ENCODE data around the gene ATP6V0C.

The ATP6V0C gene

GRCh38 chr16:2508722-2509400 is 4.9 kb upstream of the ATP6V0C start:
- DNase-seq (ENCODE audit: low spot score) (no peak), FAIRE-seq (no peak)

- FAIRE-seq (no peak), DNase-seq (ENCODE audit: low spot score) (no peak)
Measured at GRCh38 chr16:2511128-2511800, 2.5 kb upstream of the ATP6V0C start.

DNA sequence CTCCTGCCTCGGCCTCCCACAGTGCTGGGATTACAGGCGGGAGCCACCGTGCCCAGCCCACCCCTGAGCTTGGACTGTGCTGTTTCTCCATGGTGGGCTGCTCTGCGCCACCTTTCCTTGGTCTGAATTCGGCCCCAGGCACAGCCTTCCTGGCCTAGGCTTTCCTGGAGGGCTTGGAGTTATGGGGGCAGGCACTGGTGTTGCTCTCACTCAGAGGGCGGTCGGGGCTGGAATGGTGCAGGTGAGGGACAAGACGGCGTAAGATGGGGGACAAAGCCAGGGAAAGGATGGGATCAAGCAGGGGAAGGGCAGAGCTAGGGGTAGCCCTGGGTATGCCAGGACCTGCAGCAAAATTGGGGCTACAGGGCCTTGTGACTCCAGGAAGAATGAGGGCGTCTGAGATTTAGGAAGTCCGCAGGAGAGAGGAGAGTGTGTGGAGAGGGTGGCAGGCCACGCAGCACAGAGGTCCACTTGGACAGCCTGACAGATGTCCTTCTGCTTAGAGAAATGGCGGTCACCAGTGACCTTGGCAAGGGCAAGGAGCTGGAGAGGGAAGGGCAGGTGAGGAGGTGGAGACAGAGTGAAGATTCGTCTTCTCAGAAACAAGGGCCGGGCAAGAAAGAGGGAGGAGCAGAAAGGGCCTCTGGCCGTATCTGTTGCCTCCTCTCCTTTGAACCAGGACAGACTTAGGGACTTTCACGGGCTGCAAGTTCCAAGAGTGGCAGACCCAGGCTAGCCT is 1.6 kb upstream of the ATP6V0C start:
- no peak for FAIRE-seq
- DNase-seq (ENCODE audit: low spot score) = no peak

DNA sequence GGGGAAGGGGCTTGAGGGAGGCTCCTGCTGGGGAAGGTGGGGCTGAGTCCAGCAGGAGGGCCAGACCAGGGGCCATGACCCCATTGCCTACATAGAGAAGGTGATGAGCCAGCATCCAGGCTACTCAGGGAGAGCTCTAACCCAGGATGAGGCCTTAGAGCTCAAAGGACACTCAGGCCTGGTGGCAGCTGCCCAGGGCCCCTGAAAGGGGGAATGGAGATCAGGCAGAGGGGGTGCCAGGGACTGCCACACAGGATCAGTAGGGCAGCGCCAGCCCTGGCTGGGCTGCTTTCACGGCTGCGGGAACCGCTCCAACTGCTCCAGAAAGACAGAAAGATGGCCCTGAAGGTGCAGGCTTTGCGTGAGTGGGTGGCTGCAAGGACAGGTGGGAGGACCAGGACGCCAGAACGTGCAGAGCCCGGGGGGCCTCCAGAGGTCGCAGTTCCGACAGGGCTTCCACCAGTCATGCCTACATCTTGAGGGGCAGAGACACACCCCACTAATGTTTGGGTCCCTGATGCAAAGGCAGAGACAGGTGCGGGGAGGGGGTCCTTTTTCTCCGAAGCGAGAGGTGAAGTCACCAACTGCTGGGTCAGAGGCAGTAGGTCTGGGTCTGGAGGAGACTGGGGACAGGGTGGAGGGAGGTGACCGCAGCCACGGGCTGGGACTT is 882 bp upstream of the ATP6V0C start:
- no peak for DNase-seq (ENCODE audit: low spot score)
- no peak for FAIRE-seq

- no peak for FAIRE-seq
- DNase-seq (ENCODE audit: low spot score) = no peak
Measured at GRCh38 chr16:2514333-2515179, 804 bp downstream of the ATP6V0C start.

DNA sequence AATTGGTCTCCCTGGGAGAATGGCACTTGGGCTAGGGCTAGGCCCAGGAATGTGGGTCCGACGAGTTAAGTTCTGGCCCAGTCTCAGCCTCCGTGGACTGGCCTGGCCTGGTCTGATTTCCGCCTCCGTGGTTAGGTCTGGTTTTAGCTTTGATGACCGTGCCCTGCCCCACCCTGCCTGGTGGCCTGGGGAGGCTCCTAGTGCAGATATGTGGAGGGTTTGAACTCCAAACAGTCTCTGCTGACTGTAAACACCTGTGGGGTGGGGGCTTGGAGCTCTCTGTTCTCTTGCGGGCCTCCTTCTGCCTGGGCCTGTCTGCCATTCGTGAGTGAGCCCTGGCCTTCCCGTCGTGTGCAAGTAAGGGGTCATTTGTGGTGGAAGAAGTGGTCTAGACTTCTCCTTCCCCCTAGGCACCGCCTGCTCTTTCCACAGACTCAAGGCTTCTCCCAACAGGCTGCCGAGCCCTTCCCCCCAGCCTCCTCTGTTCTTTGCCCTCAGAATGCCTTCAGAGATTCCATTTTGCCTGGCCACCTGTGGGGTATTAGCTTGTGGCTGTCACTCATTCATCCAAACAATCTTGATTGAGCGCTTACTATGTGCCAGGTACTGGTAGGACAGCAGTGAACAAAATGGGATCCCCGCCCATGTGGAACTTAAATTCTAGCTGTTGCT is 1.6 kb downstream of the ATP6V0C start:
- FAIRE-seq = no peak
- no peak for DNase-seq (ENCODE audit: low spot score)

DNA sequence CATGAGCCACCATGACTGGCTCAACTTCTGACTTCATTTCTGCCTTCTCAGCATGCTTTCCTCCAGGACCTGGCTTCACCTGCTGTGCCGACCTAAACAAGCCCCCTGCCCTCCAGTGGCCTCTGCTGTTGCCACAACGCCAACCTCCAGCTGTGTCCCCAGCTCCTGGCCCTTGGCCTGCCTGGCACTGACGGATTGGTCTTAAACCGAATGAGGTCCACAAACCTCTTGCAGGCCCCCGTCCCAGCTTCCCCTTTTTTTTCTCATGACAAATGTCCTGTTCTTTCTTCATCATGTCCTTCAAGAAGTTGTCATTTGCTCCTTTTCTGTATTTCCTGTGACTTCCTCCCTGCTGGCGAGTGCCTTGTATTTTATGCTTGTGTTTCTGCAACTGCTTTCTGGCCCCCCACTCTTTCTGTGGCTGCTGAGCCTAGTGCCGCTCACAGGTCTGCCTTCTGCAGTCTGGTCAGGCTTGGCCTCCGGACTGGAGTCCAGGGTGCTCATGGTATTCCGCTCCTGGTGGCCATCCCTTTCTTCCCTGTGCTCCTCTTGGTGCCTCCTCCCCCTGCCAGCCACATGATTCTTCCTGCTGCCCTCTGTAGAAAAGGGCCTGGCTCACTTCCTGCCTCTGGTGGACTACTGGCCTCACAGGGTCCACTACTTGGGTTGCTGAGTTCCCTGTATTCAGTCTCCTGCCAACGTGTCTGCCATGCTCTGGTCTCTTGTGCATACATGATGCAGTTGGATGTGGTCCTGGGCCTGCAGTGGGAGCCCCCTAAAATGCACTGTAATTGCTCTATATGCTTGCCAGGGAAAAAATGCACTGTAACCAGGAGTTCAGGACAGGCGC is 2.9 kb downstream of the ATP6V0C start:
- no peak for FAIRE-seq
- DNase-seq (ENCODE audit: low spot score) = no peak

DNA sequence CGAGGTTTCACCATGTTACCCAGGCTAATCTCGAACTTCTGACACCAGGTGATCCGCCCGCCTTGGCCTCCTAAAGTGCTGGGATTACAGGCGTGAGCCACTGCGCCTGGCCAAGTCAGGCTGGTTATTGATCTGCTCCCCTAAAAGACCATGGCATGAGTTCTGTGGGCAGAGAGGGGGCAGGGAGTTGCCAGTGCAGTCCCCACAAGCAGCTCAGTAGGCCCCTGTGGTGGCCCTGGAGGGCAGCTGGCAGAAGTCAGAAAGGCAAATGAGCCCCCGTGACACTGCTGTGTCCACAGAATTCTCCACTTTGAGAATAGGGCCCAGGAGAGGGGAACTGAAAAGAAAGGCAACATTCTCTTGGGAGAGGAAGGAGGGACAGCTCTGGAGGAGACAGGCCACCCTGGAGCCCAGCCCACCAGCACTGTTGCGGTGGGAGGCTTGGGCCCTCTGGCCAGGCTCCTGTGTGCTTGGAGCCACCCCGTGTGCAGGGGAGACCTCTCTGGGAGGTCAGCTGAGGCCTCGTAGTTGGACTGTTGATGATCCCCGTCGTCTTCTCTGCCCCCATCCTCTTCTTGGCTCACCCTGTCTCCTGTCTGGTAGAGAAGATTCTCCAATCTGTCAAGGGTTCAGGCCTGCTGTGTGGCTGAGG is 4.3 kb downstream of the ATP6V0C start:
- DNase-seq (ENCODE audit: low spot score) = no peak

DNA sequence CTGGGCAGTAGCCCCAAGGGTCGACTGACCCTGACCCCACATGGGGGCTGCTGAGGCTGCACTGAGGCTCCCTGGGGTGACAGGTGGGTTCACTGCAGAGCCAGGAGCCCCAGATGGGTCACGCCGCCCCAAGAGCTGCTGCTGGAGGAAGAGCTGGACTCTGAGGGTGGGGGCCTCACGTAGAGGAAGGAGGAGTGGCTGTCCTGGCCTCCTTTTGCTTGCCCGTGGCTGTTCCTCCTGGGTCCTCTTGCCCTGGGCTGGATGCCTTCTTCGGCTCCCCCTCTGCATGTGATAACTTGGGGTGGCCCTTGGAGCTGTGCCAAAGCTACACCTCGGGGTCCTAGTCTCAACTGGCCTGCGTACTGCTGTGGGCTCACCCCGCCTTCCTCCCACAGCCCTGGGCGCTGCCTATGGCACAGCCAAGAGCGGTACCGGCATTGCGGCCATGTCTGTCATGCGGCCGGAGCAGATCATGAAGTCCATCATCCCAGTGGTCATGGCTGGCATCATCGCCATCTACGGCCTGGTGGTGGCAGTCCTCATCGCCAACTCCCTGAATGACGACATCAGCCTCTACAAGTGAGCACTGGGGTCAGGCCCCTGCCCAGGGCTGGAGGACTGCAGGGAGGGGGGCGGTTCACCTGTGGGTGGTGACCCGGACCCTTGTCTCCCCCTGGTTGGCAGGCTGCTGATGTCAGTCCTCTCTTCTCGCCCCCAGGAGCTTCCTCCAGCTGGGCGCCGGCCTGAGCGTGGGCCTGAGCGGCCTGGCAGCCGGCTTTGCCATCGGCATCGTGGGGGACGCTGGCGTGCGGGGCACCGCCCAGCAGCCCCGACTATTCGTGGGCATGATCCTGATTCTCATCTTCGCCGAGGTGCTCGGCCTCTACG is 5.3 kb downstream of the ATP6V0C start:
- DNase-seq (ENCODE audit: low spot score) (no peak), FAIRE-seq (no peak)

More for the DNA sequence above, 4.3 kb downstream of the ATP6V0C start:
- no peak for FAIRE-seq

GRCh38 chr16:2519711-2520080 is 5.9 kb downstream of the ATP6V0C start:
- DNase-seq (ENCODE audit: low spot score) (no peak), FAIRE-seq (no peak)

GRCh38 chr16:2520097-2520783 is 6.5 kb downstream of the ATP6V0C start, which contains the start of gene AMDHD2:
AMDHD2 (plus strand) TSS chr16:2520371; CDS start chr16:2520459, 88 bp downstream.
- no peak for FAIRE-seq

DNA sequence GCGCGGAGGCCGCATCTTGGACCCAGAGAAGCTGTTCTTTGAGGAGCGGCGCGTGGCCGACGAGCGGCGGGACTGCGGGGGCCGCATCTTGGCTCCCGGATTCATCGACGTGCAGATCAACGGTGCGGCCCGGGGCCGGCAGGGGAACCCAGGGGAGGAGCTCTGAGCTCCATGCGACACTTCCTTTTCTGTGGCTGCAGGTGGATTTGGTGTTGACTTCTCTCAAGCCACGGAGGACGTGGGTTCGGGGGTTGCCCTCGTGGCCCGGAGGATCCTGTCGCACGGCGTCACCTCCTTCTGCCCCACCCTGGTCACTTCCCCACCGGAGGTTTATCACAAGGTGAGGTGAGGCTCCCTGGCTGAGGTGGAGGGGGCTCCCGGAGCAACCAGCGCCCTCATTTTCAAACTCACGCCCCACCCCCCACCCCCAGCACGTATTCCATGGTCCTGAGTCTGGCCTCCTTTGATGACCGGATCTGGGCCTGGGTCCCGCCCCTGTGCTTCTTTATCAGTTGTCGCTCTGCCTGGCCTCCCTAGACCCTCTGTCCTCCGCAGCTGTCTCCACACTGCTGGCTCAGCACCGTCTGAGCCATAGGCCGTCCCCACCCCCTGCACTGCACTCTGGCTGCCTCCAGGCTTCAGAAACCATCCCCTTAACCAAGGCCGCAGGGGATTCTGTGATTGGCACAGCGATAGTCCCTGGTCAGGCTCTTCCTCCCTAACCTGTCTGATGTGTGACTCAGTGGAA is 7.2 kb downstream of the ATP6V0C start:
- peak; percentile 81 for FAIRE-seq
- peak; percentile 86 for DNase-seq (ENCODE audit: low spot score)

More at GRCh38 chr16:2520097-2520783, 6.5 kb downstream of the ATP6V0C start, which contains the start of gene AMDHD2:
- DNase-seq (ENCODE audit: low spot score) = peak; percentile 87

DNA sequence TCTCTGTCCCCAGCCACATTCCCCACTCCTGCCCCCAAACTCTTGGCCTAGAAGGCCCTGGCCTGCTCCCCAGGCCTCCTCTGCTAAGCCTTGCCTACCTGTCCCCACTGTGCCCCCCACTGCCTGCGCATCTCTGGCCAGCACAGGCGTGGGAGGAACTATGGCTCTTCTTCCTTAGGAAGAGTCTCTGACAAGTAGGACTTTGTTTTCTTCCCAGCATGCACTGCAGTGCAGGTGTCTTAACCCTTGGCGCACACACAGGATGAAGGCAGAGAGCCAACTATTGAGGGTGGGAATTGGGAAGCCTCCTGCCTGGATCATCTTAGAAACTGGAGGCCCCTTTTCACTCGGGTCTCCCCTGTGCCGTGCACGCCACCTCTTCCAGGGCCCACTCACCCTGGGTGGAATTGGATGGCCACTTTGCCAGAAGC is 10.1 kb downstream of the ATP6V0C start:
- no peak for FAIRE-seq
- DNase-seq (ENCODE audit: low spot score) = no peak

GRCh38 chr16:2524339-2524938 is 10.7 kb downstream of the ATP6V0C start:
- FAIRE-seq = no peak
- no peak for DNase-seq (ENCODE audit: low spot score)

DNA sequence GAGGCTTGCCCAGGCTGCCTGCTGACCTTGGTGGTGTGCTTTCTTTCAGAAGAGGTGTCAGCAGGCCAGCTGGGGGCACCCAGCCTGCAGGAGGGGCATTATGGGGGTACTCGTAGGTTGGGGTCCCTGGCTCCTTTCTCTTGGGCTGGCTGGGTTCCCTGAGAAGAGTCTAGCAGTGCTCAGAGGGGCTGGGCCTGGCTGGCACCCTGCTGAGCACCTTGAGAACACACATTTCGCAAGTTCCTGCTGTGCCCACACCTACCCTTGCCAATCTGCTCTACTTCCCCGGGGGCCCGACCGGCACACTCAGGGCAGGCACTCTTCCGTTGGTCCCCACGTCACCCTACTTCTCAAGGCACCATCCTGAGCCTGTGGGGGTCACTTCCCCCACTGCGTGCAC is 12.4 kb downstream of the ATP6V0C start:
- DNase-seq (ENCODE audit: low spot score) (no peak), FAIRE-seq (no peak)

Data from RCC 7860 (cell line).